Measurements from ENCODE around the gene RYR3.

DNA sequence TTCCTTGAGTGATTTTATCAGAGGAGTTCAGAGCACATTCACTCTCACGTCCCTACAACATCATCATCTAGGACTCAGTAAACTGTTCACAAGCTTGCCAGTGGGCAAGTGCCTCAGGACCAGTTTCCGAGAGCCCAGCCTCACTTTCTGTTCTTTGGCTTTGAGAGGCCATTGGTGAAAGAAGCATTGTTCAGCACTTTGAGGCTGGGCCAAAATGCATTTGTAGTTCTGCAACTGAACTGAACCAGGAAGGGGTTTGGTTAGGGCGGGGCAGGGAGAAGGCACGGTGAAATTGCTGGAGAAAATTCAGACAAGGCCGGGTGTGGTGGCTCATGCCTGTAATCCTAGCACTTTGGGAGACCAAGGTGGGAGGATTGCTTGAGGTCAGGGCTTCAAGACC is 435.4 kb downstream of the RYR3 start:
- TF ChIP-seq PATZ1 (CRISPR knock-in tag; IDR thresholded peaks at IDR 0.05; ENCODE audit: borderline replicate concordance): no peak
- TF ChIP-seq ZC3H10 (CRISPR knock-in tag; IDR thresholded peaks at IDR 0.05): no peak
